Gastroesophageal sphincter (tissue), 4 donors: Measurements from ENCODE around the gene MAJIN. TPM values are rescaled to one million over a fixed set of nuclear protein-coding genes. Genes with fewer than 3 reads are reported as not detected.

Experiments used
- ATAC-seq: fragments of 150-250 bp; one replicate; pipeline ENCODE4 v1.9.1; 2016; ENCODE audit warnings: mild to moderate bottlenecking, moderate library complexity
- H3K27ac ChIP-seq, 4 donors: fragments of 200-600 bp; sonication (generic) in 3 of 4; 1 replicate in 3 of 4; 2 replicates in 1 of 4; pipeline ENCODE4 v1.5.1; 2016 to 2019
- H3K27me3 ChIP-seq: fragments of 200-600 bp; sonication (generic); one replicate; pipeline ENCODE4 v1.5.1; 2019
- H3K36me3 ChIP-seq, 2 donors: fragments of 200-600 bp; sonication (generic); one replicate each; pipeline ENCODE4 v1.5.1; 2019; ENCODE audit warnings: control low read depth in 1 of 2
- H3K4me1 ChIP-seq, 3 donors: fragments of 200-600 bp; sonication (generic); 1 replicate in 2 of 3; 2 replicates in 1 of 3; pipeline ENCODE4 v1.5.1; 2016 to 2019; ENCODE audit warnings: control low read depth in 2 of 3
- H3K4me3 ChIP-seq, 2 donors: fragments of 200-600 bp; sonication (generic); one replicate each; pipeline ENCODE4 v1.5.1; 2019; ENCODE audit warnings: mild to moderate bottlenecking in 1 of 2, moderate library complexity in 1 of 2
- H3K9me3 ChIP-seq, 3 donors: fragments of 200-600 bp; sonication (generic); one replicate each; pipeline ENCODE4 v1.5.1; 2017 to 2019; ENCODE audit warnings: control low read depth in 2 of 3
- CTCF ChIP-seq, 4 experiments: fragments of 200-600 bp in 2 of 4; fragments of 450-650 bp in 2 of 4; sonication (generic) in 1 of 4; IDR thresholded peaks; one replicate each; pipeline ENCODE4 v1.5.1; 2017 to 2019; ENCODE audit warnings: antibody characterized with exemption in 4 of 4, mild to moderate bottlenecking in 2 of 4, moderate library complexity in 2 of 4
- EP300 ChIP-seq: sonication (generic); formaldehyde crosslinking; IDR thresholded peaks from one replicate; pipeline ENCODE4 v1.6.1; 2017; ENCODE audit warnings: antibody characterized with exemption, mild to moderate bottlenecking
- POLR2A ChIP-seq, 2 donors: fragments of 450-650 bp; IDR thresholded peaks; one replicate each; pipeline ENCODE4 v1.6.1; 2017; ENCODE audit warnings: antibody characterized with exemption in 2 of 2, mild to moderate bottlenecking in 2 of 2, moderate library complexity in 1 of 2
- POLR2AphosphoS5 ChIP-seq: sonication (generic); formaldehyde crosslinking; IDR thresholded peaks from one replicate; pipeline ENCODE4 v1.6.1; 2017; ENCODE audit warnings: antibody characterized with exemption
- whole genome bisulfite sequencing, 2 donors: methylation state at CpG; one replicate each; pipeline ENCODE4 v1.1.5; 2018; ENCODE audit warnings: low coverage in 1 of 2; 5-methylcytosine and 5-hydroxymethylcytosine counted together
- total RNA-seq, 4 donors: library from RNA; depleted of rRNA; stranded (reverse); fragments of >200 nt; gene quantifications; one replicate each; pipeline ENCODE4 v1.1.0, GENCODE V29; 2016

Gene MAJIN
- total RNA-seq, 4 donors from 2014 or later, result not detected

- H3K27me3 ChIP-seq, result no peaks in the 10 kb centered on the region
- TF ChIP-seq EP300, result no peak
- TF ChIP-seq CTCF (IDR thresholded peaks at IDR 0.05), result peak in 1 of 4 experiments; percentile 8
- ATAC-seq, result no peak
- peaks cover 0 to 21% of the 10 kb centered on the region in 2 donors for H3K36me3 ChIP-seq
- peaks cover 2 to 44% (median 19%) of the 10 kb centered on the region in 3 donors for H3K4me1 ChIP-seq
- no peaks in the 10 kb centered on the region for H3K9me3 ChIP-seq
- H3K4me3 ChIP-seq, result peak overlapping the region; percentile 52 to 74
- 5 to 10% methylated on average over 4 to 6 of the region's 6 CpGs for WGBS, 2 donors
- peak overlapping the region; percentile 80 to 86 (median 82) for H3K27ac ChIP-seq
Measured at GRCh38 chr11:64917663-64917995, 54.3 kb downstream of the MAJIN start.

GRCh38 chr11:64916775-64917662 lies 54.9 kb downstream of the MAJIN start, which contains the start of gene ATG2A:
Gene ATG2A (minus strand): TSS chr11:64917209. CDS start chr11:64917135, 74 bp downstream.
- Histone ChIP-seq H3K36me3 (peaks cover 0 to 27% of the 10 kb centered on the region in 2 donors), H3K27me3 (no peaks in the 10 kb centered on the region), H3K27ac (peak within 1 kb of the TSS; percentile 80 to 88 (median 82)), H3K4me1 (peaks cover 2 to 44% (median 19%) of the 10 kb centered on the region in 3 donors), H3K9me3 (no peaks in the 10 kb centered on the region), H3K4me3 (peak within 1 kb of the TSS; percentile 74 to 78)
- peak; percentile 99 for ATAC-seq
- TF ChIP-seq POLR2A (IDR thresholded peaks at IDR 0.05) (peak; percentile 88 to 89), POLR2AphosphoS5 (peak; percentile 82), EP300 (no peak), CTCF (IDR thresholded peaks at IDR 0.05) (no peak)
- WGBS, 2 donors, result 0% methylated on average over 2 to 12 of the region's 57 CpGs

- H3K9me3 ChIP-seq, result no peaks in the 10 kb centered on the region
- TF ChIP-seq POLR2A (IDR thresholded peaks at IDR 0.05) (no peak), EP300 (no peak), POLR2AphosphoS5 (no peak), CTCF (IDR thresholded peaks at IDR 0.05) (no peak)
- peak overlapping the region; percentile 58 to 88 (median 82) for H3K27ac ChIP-seq
- no peak for ATAC-seq
- H3K4me1 ChIP-seq, result peaks cover 2 to 44% (median 19%) of the 10 kb centered on the region in 3 donors
- WGBS, 2 donors, result 0 to 30% methylated on average over 2 to 5 of the region's 23 CpGs
- peaks cover 0 to 35% of the 10 kb centered on the region in 2 donors for H3K36me3 ChIP-seq
- peak overlapping the region; percentile 74 to 78 for H3K4me3 ChIP-seq
- no peaks in the 10 kb centered on the region for H3K27me3 ChIP-seq
Measured at GRCh38 chr11:64916040-64916774, 55.7 kb downstream of the MAJIN start.

GRCh38 chr11:64915376-64915887 lies 56.5 kb downstream of the MAJIN start:
- TF ChIP-seq CTCF (IDR thresholded peaks at IDR 0.05) (no peak), EP300 (no peak), POLR2A (IDR thresholded peaks at IDR 0.05) (no peak), POLR2AphosphoS5 (no peak)
- Histone ChIP-seq H3K4me3 (peak overlapping the region in 1 of 2 donors; percentile 74), H3K36me3 (peaks cover 0 to 43% of the 10 kb centered on the region in 2 donors), H3K9me3 (no peaks in the 10 kb centered on the region), H3K27me3 (no peaks in the 10 kb centered on the region), H3K27ac (peak overlapping the region in 1 of 4 donors; percentile 84), H3K4me1 (peaks cover 2 to 44% (median 19%) of the 10 kb centered on the region in 3 donors)
- 53 to 67% methylated on average over 3 to 4 of the region's 7 CpGs for WGBS, 2 donors
- ATAC-seq, result no peak
